ENCODE measurements around the gene RPS6KA1.

The RPS6KA1 gene

GRCh38 chr1:26580116-26580515, 50.6 kb downstream of the RPS6KA1 start:
- Histone ChIP-seq H3K4me3 (ENCODE audit: low read length) (no peak overlapping the region), H4K20me1 (ENCODE audit: control insufficient read depth, insufficient read depth, low read depth, low read length) (no peaks in the 10 kb centered on the region), H3K36me3 (ENCODE audit: control insufficient read depth, low read length) (peaks cover 4% of the 10 kb centered on the region; the same call in 1 of the 2 replicates), H3K27ac (ENCODE audit: low read depth, low read length) (no peak overlapping the region), H3K4me1 (ENCODE audit: control insufficient read depth, low read length) (peaks cover 4% of the 10 kb centered on the region; the same call in 1 of the 2 replicates), H3K9me3 (ENCODE audit: control insufficient read depth, insufficient read depth, low read length) (no peaks in the 10 kb centered on the region), H3K27me3 (ENCODE audit: control insufficient read depth, low read length) (no peaks in the 10 kb centered on the region), H3F3A (ENCODE audit: control insufficient read depth, insufficient read depth) (no peaks in the 10 kb centered on the region), H3K4me2 (ENCODE audit: low read length) (no peak overlapping the region), H3K79me2 (ENCODE audit: control insufficient read depth, low read length) (no peaks in the 10 kb centered on the region), H3K9me2 (replicated peaks; ENCODE audit: control insufficient read depth, low read length) (no peaks in the 10 kb centered on the region)
- TF ChIP-seq CTCF (IDR thresholded peaks at IDR 0.05; ENCODE audit: low read depth, low read length, poor library complexity, severe bottlenecking) (no peak), EZH2phosphoT487 (IDR thresholded peaks at IDR 0.05; ENCODE audit: borderline replicate concordance, low read length) (no peak)

GRCh38 chr1:26581287-26581651, 51.7 kb downstream of the RPS6KA1 start:
- Histone ChIP-seq H3K79me2 (ENCODE audit: control insufficient read depth, low read length) (no peaks in the 10 kb centered on the region), H3K4me3 (ENCODE audit: low read length) (no peak overlapping the region), H3K27me3 (ENCODE audit: control insufficient read depth, low read length) (no peaks in the 10 kb centered on the region), H3F3A (ENCODE audit: control insufficient read depth, insufficient read depth) (no peaks in the 10 kb centered on the region), H4K20me1 (ENCODE audit: control insufficient read depth, insufficient read depth, low read depth, low read length) (no peaks in the 10 kb centered on the region), H3K4me1 (ENCODE audit: control insufficient read depth, low read length) (peaks cover 4% of the 10 kb centered on the region; the same call in 1 of the 2 replicates), H3K4me2 (ENCODE audit: low read length) (no peak overlapping the region), H3K9me3 (ENCODE audit: control insufficient read depth, insufficient read depth, low read length) (no peaks in the 10 kb centered on the region), H3K36me3 (ENCODE audit: control insufficient read depth, low read length) (no peaks in the 10 kb centered on the region), H3K9me2 (replicated peaks; ENCODE audit: control insufficient read depth, low read length) (no peaks in the 10 kb centered on the region), H3K27ac (ENCODE audit: low read depth, low read length) (no peak overlapping the region)
- TF ChIP-seq CTCF (IDR thresholded peaks at IDR 0.05; ENCODE audit: low read depth, low read length, poor library complexity, severe bottlenecking) (no peak), EZH2phosphoT487 (IDR thresholded peaks at IDR 0.05; ENCODE audit: borderline replicate concordance, low read length) (no peak)

GRCh38 chr1:26582053-26582835, 52.7 kb downstream of the RPS6KA1 start:
- H3K27ac ChIP-seq (ENCODE audit: low read depth, low read length) = no peak overlapping the region

More at GRCh38 chr1:26582053-26582835, 52.7 kb downstream of the RPS6KA1 start:
- Histone ChIP-seq H3K79me2 (ENCODE audit: control insufficient read depth, low read length) (no peaks in the 10 kb centered on the region), H4K20me1 (ENCODE audit: control insufficient read depth, insufficient read depth, low read depth, low read length) (no peaks in the 10 kb centered on the region), H3F3A (ENCODE audit: control insufficient read depth, insufficient read depth) (no peaks in the 10 kb centered on the region), H3K9me2 (replicated peaks; ENCODE audit: control insufficient read depth, low read length) (no peaks in the 10 kb centered on the region), H3K4me2 (ENCODE audit: low read length) (no peak overlapping the region), H3K36me3 (ENCODE audit: control insufficient read depth, low read length) (no peaks in the 10 kb centered on the region), H3K9me3 (ENCODE audit: control insufficient read depth, insufficient read depth, low read length) (no peaks in the 10 kb centered on the region), H3K27me3 (ENCODE audit: control insufficient read depth, low read length) (no peaks in the 10 kb centered on the region), H3K4me3 (ENCODE audit: low read length) (no peak overlapping the region), H3K4me1 (ENCODE audit: control insufficient read depth, low read length) (peaks cover 4% of the 10 kb centered on the region; the same call in 1 of the 2 replicates)
- no peak for TF ChIP-seq CTCF (IDR thresholded peaks at IDR 0.05; ENCODE audit: low read depth, low read length, poor library complexity, severe bottlenecking)
- TF ChIP-seq EZH2phosphoT487 (IDR thresholded peaks at IDR 0.05; ENCODE audit: borderline replicate concordance, low read length) = no peak

Data from DOHH2 (cell line).